GM12892 (cell line): ENCODE measurements around the gene PDLIM1.
A peak's percentile ranks its signal among the peaks of the same experiment; 100 is the strongest.

Source experiments
- DNase-seq: peaks from one replicate; pipeline ENCODE4 v3.0.0; 2011; ENCODE audit not compliant: insufficient read length
- FAIRE-seq: peaks from 2 replicates; lab custom pipeline; 2011; peaks lifted over from hg19 to GRCh38; lab: Jason Lieb, UNC
- POLR2A ChIP-seq: IDR thresholded peaks from 2 replicates; pipeline ENCODE4 v1.6.1; 2011; ENCODE audit warnings: low read depth, low read length, control low read depth
- POLR2AphosphoS5 ChIP-seq: IDR thresholded peaks from 2 replicates; pipeline ENCODE4 v1.6.1; 2011; ENCODE audit warnings: low read depth, low read length, control low read depth
- TAF1 ChIP-seq: IDR thresholded peaks from 2 replicates; pipeline ENCODE4 v1.6.1; 2011; ENCODE audit warnings: low read depth, mild to moderate bottlenecking, control low read depth, low read length, borderline replicate concordance

The PDLIM1 gene

GRCh38 chr10:95297402-95297801 is 6.6 kb upstream of the PDLIM1 start:
- FAIRE-seq (peak; percentile 83), DNase-seq (no peak)
- TF ChIP-seq TAF1 (no peak), POLR2AphosphoS5 (0 out of 2 replicates have a peak, but pooled peaks have one; percentile 33), POLR2A (peak; percentile 63; the same call in 1 of the 2 replicates)

- FAIRE-seq: no peak
- TF ChIP-seq POLR2AphosphoS5: no peak
- TF ChIP-seq TAF1: no peak
- TF ChIP-seq POLR2A: no peak
Observed at GRCh38 chr10:95296764-95297163, 6.0 kb upstream of the PDLIM1 start.

GRCh38 chr10:95295031-95295755 is 4.4 kb upstream of the PDLIM1 start:
- TF ChIP-seq POLR2AphosphoS5 (peak; percentile 95), TAF1 (peak; percentile 88), POLR2A (peak; percentile 85)
- FAIRE-seq: peak; percentile 96
- peak; percentile 63 for DNase-seq

More at GRCh38 chr10:95296764-95297163, 6.0 kb upstream of the PDLIM1 start:
- DNase-seq: no peak

DNA sequence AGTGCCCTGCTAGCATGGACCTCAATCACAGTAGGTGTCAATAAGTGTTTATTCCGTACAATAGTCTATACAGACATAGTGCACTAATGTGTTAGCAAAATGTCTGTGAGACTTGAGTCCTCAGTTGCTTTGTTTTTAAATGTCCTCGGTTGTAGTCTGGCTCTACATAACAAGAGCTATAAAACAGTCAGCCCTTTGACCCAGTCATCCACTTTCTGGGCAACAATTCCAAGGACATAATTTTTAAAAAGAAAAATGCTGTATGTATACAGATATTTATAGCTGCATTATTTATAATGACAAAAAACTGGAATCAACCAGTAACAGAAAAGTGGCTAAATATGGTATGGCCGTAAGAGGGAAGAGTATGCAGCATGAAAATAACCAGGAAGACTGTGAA is 2.8 kb upstream of the PDLIM1 start:
- TF ChIP-seq POLR2AphosphoS5 (0 out of 2 replicates have a peak, but pooled peaks have one; percentile 30), POLR2A (no peak)
- FAIRE-seq: no peak

GRCh38 chr10:95291365-95292039 is 699 bp upstream of the PDLIM1 start:
- FAIRE-seq (peak; percentile 87), DNase-seq (no peak)
- no peak for TF ChIP-seq POLR2A
- no peak for TF ChIP-seq TAF1
- TF ChIP-seq POLR2AphosphoS5: no peak

More for the DNA sequence above, 2.8 kb upstream of the PDLIM1 start:
- no peak for DNase-seq

GRCh38 chr10:95289921-95290421 is 832 bp downstream of the PDLIM1 start:
- TF ChIP-seq POLR2A (no peak), POLR2AphosphoS5 (no peak), TAF1 (no peak)
- DNase-seq (no peak), FAIRE-seq (no peak)

DNA sequence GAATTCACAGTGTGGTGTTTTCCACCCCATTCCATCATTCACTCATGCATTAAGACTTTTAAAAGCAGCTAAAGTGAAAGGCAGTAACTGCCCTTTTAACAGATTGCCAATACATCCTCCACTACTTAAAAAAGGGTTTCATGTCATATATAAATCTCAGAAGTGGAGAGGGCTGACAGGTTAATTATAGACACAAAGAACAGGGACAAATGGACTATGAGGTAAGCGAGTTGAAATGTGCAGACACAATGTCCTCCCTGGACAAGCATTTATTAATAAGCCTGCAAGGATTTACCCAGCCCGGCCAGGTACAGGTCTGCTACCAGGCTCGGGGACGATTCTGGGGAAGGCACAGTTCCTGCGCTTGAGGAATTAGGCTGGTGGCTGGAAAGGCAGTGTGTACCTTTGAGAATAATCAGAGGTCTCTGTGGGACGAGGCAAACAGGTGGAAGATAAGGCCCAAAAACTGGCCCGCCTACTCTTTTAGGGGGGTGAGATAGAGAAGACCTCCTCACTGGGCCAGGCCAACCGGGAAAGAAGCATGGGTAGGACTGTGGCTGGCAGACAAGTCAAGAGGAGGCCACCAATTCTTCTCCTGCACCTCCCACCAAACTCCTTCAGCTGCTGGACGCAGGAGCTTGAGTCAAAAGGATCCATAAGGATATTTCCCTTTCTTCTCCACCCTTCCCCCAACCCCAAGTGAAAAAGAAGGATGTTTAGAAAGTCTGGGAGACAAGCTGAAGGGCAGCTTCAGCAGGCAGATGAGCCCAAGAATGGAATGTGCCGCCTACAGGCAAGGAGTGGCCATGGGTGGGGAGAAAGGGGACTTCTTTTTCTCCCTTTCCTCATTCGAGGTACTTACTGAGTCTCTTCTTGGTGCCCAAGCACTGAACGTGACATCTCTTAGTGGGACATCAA is 1.5 kb downstream of the PDLIM1 start:
- DNase-seq: no peak
- TF ChIP-seq POLR2A (peak; percentile 46; the same call in 1 of the 2 replicates), POLR2AphosphoS5 (no peak), TAF1 (no peak)
- FAIRE-seq: peak; percentile 67

- FAIRE-seq (no peak), DNase-seq (no peak)
- TF ChIP-seq TAF1: no peak
- TF ChIP-seq POLR2A: no peak
- TF ChIP-seq POLR2AphosphoS5: no peak
Observed at GRCh38 chr10:95288303-95288702, 2.5 kb downstream of the PDLIM1 start.

GRCh38 chr10:95287281-95287680 is 3.5 kb downstream of the PDLIM1 start:
- DNase-seq (no peak), FAIRE-seq (no peak)
- TF ChIP-seq POLR2A: no peak

DNA sequence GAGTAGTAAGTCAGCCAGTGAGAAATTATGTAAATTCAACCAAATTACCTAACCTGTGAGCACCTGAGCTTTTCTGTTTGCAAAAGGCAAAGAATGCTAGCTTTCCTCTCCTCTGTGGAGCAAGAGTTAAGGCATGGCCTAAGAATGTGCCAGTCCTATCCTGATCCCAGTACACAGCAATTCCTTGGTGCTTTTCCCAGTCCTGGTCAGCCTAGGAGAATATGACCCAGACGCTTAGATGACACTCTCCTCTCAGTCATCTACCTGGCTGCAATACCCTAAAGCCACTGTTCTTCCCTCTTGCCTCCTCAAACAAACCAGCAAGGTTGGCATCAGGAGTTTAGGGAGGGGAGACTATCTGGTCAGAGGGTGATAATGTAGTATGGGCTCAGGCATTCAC is 4.1 kb downstream of the PDLIM1 start:
- DNase-seq (no peak), FAIRE-seq (no peak)
- TF ChIP-seq POLR2AphosphoS5: no peak
- no peak for TF ChIP-seq POLR2A
- TF ChIP-seq TAF1: no peak

- no peak for FAIRE-seq
- DNase-seq: no peak
- TF ChIP-seq TAF1 (no peak), POLR2A (no peak), POLR2AphosphoS5 (no peak)
Observed at GRCh38 chr10:95285556-95285955, 5.2 kb downstream of the PDLIM1 start.
